Spleen (tissue), 11 donors: Measurements from ENCODE around the gene TMEM259. TPM values are rescaled to one million over a fixed set of nuclear protein-coding genes. Genes with fewer than 3 reads are reported as not detected.

Experiments
- DNase-seq: peaks from one replicate; pipeline ENCODE4 v3.0.0-alpha.2; 2020
- H3K27ac ChIP-seq, 8 donors: fragments of 200-600 bp; sonication (generic) in 7 of 8; 1 replicate in 4 of 8; 2 replicates in 4 of 8; pipeline versions ENCODE4 v1.5.0 to v1.8.0; 2016 to 2021; ENCODE audit warnings: inconsistent platforms in 4 of 8, mild to moderate bottlenecking in 4 of 8, moderate library complexity in 1 of 8
- H3K27me3 ChIP-seq, 7 donors: fragments of 200-600 bp; sonication (generic) in 6 of 7; replicated peaks in 1 of 7; 1 replicate in 4 of 7; 2 replicates in 3 of 7; pipeline versions ENCODE4 v1.5.0 to v1.8.0; 2016 to 2021; ENCODE audit warnings: inconsistent platforms in 3 of 7, mild to moderate bottlenecking in 1 of 7
- H3K36me3 ChIP-seq, 6 donors: fragments of 200-600 bp; sonication (generic) in 5 of 6; 1 replicate in 4 of 6; 2 replicates in 2 of 6; pipeline versions ENCODE4 v1.5.0 to v1.8.0; 2016 to 2021; ENCODE audit warnings: inconsistent platforms in 2 of 6
- H3K4me1 ChIP-seq, 6 donors: fragments of 200-600 bp; sonication (generic) in 5 of 6; 1 replicate in 3 of 6; 2 replicates in 3 of 6; pipeline versions ENCODE4 v1.5.0 to v1.8.0; 2016 to 2021; ENCODE audit warnings: inconsistent platforms in 3 of 6
- H3K4me3 ChIP-seq, 8 donors: fragments of 200-600 bp; sonication (generic) in 7 of 8; 1 replicate in 4 of 8; 2 replicates in 4 of 8; pipeline versions ENCODE4 v1.5.0 to v1.8.0; 2016 to 2021; ENCODE audit warnings: inconsistent platforms in 4 of 8, mild to moderate bottlenecking in 4 of 8, moderate library complexity in 2 of 8
- H3K9me3 ChIP-seq, 8 donors: fragments of 200-600 bp; sonication (generic) in 7 of 8; 1 replicate in 4 of 8; 2 replicates in 4 of 8; pipeline versions ENCODE4 v1.5.0 to v1.8.0; 2016 to 2021; ENCODE audit warnings: inconsistent platforms in 4 of 8
- POLR2A ChIP-seq, 3 donors: fragments of 450-650 bp; IDR thresholded peaks; one replicate each; pipeline ENCODE4 v1.5.1; 2017; ENCODE audit warnings: antibody characterized with exemption in 3 of 3, mild to moderate bottlenecking in 1 of 3
- POLR2AphosphoS5 ChIP-seq, 3 donors: sonication (generic); formaldehyde crosslinking; IDR thresholded peaks; one replicate each; pipeline ENCODE4 v1.5.1; 2017; ENCODE audit warnings: antibody characterized with exemption in 3 of 3
- WGBS, 5 donors: extraction: QIAGEN DNeasy Blood & Tissue Kit in 3 of 5; methylation state at CpG; one replicate each; pipeline versions ENCODE4 v1.1.5 to v1.1.7; 2013 to 2018; 5-methylcytosine and 5-hydroxymethylcytosine counted together
- intact Hi-C: fragments of 100-400 bp; cut with DNase I; formaldehyde crosslinking; loops from one replicate; pipeline ENCODE4 v1.15.0; 2023; ENCODE audit warnings: low total_unique reads
- polyA plus RNA-seq, 3 donors: library from polyadenylated mRNA; stranded (reverse); fragments of 200-250 nt; gene quantifications; one replicate each; pipeline ENCODE4 v1.2.1, GENCODE V29; 2013
- total RNA-seq, 7 donors: library from RNA; depleted of rRNA in 3 of 7; stranded (reverse); fragments of >200 nt in 3 of 7; fragmentation: NEBNext Ultra II Directional in 4 of 7; extraction: Animal tissue kit (Norgen Biotek cat#: 25700) in 4 of 7; gene quantifications; one replicate each; pipeline versions ENCODE4 v1.1.0 to v1.2.1, GENCODE V29; 2016 to 2021
- TF ChIP-seq, protein P1 (sequence below), 11 experiments: fragments of 200-600 bp in 7 of 11; fragments of 450-650 bp in 4 of 11; sonication (generic) in 4 of 11; IDR thresholded peaks in 8 of 11; conservative IDR thresholded peaks in 3 of 11; 1 replicate in 7 of 11; 2 replicates in 4 of 11; pipeline versions ENCODE4 v1.4.0 to v1.8.0; 2016 to 2021; ENCODE audit warnings: antibody characterized with exemption in 11 of 11, inconsistent platforms in 4 of 11, mild to moderate bottlenecking in 1 of 11
- donor health status: healthy with polysubstance abuse.
- donor health status: DM: no; HTN: no; CAD: no; lungs with moderate emphysema.
- donor health status: DM: no; HTN: no; CAD: no.
- donor health status: Bipolar disorder and iron deficiency.
- donor health status: healthy.
- donor health status: DM: no; HTN: no; CAD: no.
- donor health status: DM: yes; HTN: yes; CAD: no.

Gene TMEM259
- total and polyA plus RNA-seq, 10 donors = 172 to 560 (median 241) TPM

GRCh38 chr19:996051-996838, 24.7 kb downstream of the TMEM259 start:
- peak overlapping the region in 1 of 8 donors; percentile 30 for H3K27ac ChIP-seq
- no peaks in the 10 kb centered on the region for H3K9me3 ChIP-seq
- TF ChIP-seq POLR2AphosphoS5 (IDR thresholded peaks at IDR 0.05) (peak; percentile 49 to 70 (median 51)), POLR2A (IDR thresholded peaks at IDR 0.05) (no peak)
- peaks cover 0 to 41% (median 27%) of the 10 kb centered on the region in 6 donors for H3K36me3 ChIP-seq
- peaks cover 7 to 33% (median 26%) of the 10 kb centered on the region in 6 donors for H3K4me1 ChIP-seq
- DNase-seq = peak; percentile 86
- intact Hi-C loops = no loop called here
- peak overlapping the region in 1 of 8 donors; percentile 49 for H3K4me3 ChIP-seq
- 2 to 21% (median 17%) methylated on average over 21 to 64 of the region's 64 CpGs for WGBS, 5 donors
- peaks cover 0 to 70% (median 57%) of the 10 kb centered on the region in 7 donors for H3K27me3 ChIP-seq

DNA sequence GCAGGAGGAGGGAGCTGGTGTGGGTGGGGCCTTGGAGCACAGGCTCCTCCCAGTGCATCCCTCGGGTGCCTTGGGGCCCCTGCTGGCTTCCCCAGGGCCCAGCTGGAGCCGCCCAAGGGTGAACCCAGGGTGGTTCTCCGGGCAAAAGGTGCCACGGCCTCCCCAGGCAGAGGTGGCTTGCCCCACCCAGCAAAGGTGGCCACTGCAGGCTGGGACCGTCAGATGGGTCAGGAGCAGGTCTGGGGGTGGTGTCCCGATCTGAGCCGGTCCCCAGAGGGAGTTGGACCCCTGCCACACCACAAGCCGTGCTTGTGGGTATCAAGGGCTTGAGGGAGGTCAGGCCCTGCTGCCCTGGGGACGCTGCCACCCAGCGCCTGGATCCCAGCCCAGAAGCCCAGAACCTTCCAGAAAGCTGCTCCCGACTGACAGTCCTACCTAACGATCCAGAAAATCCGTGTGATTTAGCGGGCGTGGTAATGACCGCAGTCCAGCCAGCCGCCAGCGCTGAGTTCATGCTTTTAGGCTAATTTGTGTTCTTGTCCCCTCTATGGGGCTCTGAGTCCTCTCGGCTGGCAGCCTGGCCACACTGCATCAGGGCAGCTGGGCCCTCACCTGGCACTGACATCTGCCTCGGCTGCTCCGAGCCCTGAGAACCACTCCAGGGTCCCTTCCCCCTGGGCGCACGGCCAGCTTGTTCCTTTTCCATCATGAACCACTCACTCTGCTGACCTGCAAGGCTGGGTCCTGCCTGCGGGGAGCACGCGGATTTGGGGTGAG, 25.7 kb downstream of the TMEM259 start:
- TF ChIP-seq POLR2A (IDR thresholded peaks at IDR 0.05) = no peak
- TF ChIP-seq POLR2AphosphoS5 (IDR thresholded peaks at IDR 0.05) = no peak
- TF ChIP-seq, protein P1, sequence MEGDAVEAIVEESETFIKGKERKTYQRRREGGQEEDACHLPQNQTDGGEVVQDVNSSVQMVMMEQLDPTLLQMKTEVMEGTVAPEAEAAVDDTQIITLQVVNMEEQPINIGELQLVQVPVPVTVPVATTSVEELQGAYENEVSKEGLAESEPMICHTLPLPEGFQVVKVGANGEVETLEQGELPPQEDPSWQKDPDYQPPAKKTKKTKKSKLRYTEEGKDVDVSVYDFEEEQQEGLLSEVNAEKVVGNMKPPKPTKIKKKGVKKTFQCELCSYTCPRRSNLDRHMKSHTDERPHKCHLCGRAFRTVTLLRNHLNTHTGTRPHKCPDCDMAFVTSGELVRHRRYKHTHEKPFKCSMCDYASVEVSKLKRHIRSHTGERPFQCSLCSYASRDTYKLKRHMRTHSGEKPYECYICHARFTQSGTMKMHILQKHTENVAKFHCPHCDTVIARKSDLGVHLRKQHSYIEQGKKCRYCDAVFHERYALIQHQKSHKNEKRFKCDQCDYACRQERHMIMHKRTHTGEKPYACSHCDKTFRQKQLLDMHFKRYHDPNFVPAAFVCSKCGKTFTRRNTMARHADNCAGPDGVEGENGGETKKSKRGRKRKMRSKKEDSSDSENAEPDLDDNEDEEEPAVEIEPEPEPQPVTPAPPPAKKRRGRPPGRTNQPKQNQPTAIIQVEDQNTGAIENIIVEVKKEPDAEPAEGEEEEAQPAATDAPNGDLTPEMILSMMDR (IDR thresholded peaks at IDR 0.05 in 8 of 11, conservative IDR thresholded peaks at IDR 0.05 in 3 of 11) = no peak
- Histone ChIP-seq H3K9me3 (no peaks in the 10 kb centered on the region), H3K4me3 (no peak overlapping the region), H3K4me1 (peaks cover 0 to 24% (median 18%) of the 10 kb centered on the region in 6 donors), H3K36me3 (peaks cover 0 to 51% (median 35%) of the 10 kb centered on the region in 6 donors), H3K27ac (no peak overlapping the region), H3K27me3 (peaks cover 0 to 59% (median 48%) of the 10 kb centered on the region in 7 donors)
- no peak for DNase-seq
- intact Hi-C loops = no loop called here
- 78 to 84% (median 82%) methylated on average over 16 to 26 of the region's 26 CpGs for WGBS, 5 donors

DNA sequence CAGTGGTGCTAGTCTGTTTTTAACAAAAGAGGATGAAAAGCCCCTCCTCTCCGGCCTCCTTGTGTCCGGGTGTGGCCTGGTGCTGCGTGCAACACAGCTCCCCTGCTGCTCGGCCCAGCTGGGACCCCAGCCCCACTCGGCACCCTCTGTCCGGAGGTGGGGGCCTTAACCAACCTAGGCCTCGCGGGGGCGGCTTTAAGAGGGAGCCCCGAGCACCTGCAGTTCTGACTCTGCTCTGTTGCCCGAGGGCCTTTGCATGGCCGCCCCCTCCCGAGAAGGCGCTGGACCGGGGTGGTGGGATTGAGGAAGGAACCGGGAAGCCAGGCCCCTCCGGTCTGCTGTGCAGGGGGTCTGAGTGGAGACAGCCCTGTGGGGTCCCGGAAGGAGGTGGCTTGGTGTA, 26.4 kb downstream of the TMEM259 start:
- no peak for TF ChIP-seq POLR2A (IDR thresholded peaks at IDR 0.05)
- TF ChIP-seq, protein P1 (IDR thresholded peaks at IDR 0.05 in 8 of 11, conservative IDR thresholded peaks at IDR 0.05 in 3 of 11) = no peak
- no peak for TF ChIP-seq POLR2AphosphoS5 (IDR thresholded peaks at IDR 0.05)
- WGBS, 5 donors = 86 to 98% (median 96%) methylated on average over 16 to 18 of the region's 18 CpGs
- DNase-seq = no peak
- Histone ChIP-seq H3K4me3 (no peak overlapping the region), H3K27ac (no peak overlapping the region), H3K27me3 (peaks cover 0 to 52% (median 41%) of the 10 kb centered on the region in 7 donors), H3K36me3 (peaks cover 0 to 58% (median 42%) of the 10 kb centered on the region in 6 donors), H3K4me1 (peaks cover 0 to 18% (median 13%) of the 10 kb centered on the region in 6 donors), H3K9me3 (no peaks in the 10 kb centered on the region)
- intact Hi-C loops = no loop called here

- DNase-seq = no peak
- Histone ChIP-seq H3K9me3 (no peaks in the 10 kb centered on the region), H3K27me3 (peaks cover 0 to 46% (median 35%) of the 10 kb centered on the region in 7 donors), H3K4me1 (peaks cover 0 to 21% (median 13%) of the 10 kb centered on the region in 6 donors), H3K4me3 (no peak overlapping the region), H3K36me3 (peaks cover 0 to 63% (median 43%) of the 10 kb centered on the region in 6 donors), H3K27ac (no peak overlapping the region)
- TF ChIP-seq POLR2A (IDR thresholded peaks at IDR 0.05) = no peak
- TF ChIP-seq, protein P1 (IDR thresholded peaks at IDR 0.05 in 8 of 11, conservative IDR thresholded peaks at IDR 0.05 in 3 of 11) = no peak
- no peak for TF ChIP-seq POLR2AphosphoS5 (IDR thresholded peaks at IDR 0.05)
- WGBS, 5 donors = 90 to 93% (median 92%) methylated on average over 21 to 43 of the region's 43 CpGs
- intact Hi-C loops = no loop called here
Measured at GRCh38 chr19:993831-994393, 27.0 kb downstream of the TMEM259 start.
